ENCODE results near the gene FMNL2.
A peak's percentile ranks its signal among the peaks of the same experiment; 100 is the strongest.

Gene FMNL2

DNA sequence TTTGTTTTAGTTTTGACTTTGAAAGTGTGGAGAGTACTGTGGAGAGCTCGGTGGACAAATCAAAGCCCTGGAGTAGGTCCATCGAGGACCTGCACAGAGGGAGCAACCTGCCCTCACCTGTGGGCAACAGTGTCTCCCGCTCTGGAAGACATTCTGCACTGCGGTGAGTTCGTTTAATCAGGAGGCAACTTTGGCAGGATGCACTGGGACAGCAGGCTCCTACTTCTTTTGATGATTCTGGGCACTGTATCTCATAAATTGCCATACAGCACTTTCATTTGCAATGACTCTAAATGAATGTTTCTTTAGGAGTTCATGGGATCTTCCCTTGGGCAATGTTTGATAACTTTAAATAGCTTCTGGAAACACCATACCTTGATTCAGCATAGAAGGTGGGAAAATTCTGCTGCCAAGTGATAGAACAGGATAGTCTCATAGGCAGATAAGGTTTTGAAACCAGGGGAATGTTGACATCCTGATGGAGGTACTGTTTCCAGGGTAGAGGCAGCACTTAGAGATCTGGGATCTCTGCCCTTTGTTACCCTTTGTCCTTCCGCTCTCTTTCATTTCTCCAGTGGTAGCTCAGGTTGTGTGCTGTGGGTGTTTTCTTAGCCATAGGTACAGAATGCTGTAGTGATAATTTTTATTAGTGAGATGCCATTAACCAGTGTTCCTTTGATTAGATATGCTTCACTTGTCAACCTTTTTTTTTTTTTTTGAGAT, 226.1 kb downstream of the FMNL2 start:
- DNase-seq, result no peak

DNA sequence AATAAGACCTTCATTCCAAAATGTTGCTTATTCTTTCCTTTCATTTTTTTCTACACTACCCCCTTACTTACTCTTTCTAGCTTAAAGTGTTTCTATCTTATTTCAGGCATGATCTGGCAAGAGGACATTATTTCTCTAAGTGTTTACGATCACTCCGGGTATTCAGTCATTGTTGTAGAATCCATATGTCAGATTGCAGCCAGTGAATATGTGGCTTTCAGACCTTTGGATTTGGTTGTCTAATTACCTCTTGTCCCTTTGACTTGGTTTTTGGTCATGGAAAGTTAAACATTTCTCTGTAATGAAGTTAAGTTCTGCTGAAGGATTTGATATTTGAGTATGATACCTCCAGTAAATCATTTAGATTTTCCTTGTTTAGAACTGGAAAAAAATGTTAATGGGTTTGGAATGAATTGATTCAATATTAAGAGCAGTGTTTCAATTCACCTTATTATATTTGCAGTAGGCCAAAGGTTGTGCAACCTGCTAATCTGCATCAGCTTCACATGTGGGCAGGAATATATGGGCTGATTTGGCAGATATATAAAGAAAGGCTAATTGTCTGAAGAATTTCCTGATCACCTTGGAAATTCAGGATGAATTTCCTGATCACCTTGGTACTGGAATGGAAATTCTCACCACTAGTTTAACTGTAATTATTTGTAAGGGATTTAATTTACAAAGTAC, 227.4 kb downstream of the FMNL2 start:
- no peak for DNase-seq

DNA sequence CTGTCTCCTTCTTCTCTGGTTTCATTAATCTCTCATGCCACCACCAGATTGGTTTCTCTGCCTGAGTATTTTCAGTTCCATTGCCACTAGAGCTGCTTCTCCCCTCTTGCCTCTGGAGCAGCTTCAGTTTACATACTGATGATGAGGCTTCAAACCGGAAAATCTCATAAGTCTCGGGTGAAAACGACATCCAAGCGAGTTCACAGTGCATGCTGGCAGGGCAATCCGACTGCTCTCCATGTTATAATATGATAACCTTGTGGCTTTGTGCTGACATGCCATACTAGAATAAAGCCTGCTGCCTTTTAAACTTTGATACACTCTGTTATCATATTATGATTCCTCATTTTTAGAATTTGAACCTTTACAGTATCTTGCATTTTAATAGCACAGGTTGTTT, 228.8 kb downstream of the FMNL2 start:
- no peak for DNase-seq

DNA sequence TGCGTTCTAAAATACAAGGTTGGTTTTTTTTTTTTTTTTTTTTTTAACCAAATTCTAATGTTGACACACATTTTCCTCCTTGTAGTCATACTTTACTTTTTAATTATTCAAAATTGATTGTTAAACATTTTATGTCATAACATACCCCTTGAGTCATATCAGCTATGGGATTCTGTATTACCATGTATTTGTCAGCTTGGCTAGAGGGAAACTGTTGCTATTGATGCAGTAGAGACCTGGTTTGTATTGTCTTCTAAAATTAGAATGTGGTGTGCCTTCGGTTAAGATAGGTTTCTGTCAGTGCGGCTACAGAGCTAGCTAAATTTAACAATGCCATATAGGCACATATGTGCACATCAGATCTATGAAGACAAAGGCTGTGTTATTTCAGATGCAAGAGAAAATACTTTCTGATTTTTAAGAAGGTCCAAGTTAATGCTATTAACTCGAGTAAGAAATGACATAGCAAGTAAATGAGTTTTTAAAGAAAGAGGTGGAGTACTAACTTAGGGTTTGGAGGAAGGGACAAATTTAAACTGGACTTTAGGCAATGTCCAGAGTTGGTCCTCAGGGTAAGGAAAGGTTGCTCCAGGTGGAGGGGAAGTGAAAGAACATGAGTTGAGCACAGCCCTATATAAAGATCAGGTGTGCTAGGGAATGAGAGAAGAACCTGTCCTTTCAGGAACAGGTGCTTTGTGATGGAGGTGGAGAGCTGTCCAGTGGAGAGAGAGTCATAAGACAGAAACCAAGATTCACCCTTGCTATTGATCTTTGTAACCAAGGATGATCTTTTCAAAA, 230.0 kb downstream of the FMNL2 start:
- DNase-seq, result no peak

DNA sequence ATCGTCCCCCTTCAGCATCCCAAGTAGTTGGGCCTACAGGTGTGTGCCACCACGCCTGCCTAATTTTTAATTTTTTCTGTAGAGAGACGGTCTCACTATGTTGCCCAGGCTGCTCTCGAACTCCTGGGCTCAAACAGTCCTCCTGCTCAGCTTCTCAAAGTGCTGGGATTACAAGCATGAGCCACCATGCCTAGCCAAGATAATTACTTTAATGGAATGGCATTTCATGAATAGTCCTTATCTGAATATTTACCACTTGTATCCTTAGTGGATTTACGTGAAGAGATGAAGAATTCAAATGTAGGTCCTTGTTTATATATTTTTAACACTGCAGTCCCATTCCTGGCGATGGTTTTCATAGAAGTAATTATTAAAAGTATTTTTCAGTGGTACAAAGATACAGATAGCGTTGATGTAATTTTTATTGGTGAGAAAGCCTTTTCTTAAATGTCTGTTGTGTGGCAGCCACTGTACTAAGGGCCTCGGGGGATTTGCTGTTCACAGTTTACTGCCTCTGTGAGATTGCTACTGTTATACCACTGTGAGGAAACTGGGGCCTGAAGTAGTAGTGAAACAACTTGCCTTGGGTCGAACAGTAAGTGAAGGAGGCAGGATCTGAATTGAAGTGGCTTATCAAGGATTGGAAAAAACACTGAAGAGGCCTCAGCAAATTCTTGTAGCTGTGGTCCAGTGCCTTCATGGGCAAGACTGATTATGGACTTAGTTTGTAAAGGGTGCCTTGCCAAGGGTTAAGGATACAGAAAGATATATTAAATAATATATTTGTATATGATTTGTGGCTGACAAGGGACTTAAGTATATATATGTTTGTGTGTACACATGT, 231.1 kb downstream of the FMNL2 start:
- DNase-seq, result no peak

DNA sequence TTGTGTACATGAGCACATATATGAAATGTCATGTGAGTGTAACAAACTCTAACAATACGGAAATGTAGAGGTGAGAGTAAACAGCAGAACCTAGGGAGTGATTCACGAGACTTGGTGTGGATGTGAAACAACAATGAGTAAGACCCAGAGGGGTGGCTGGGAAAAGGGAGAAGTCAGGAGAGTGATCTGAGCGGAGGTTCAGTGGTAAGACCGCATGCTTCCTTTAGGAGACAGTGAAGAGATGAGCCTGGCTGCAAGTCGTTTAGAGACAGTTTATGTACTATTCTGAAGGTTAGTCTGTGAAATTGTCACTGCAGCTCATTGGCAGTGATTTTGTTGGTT, 231.7 kb downstream of the FMNL2 start:
- DNase-seq, result no peak

DNA sequence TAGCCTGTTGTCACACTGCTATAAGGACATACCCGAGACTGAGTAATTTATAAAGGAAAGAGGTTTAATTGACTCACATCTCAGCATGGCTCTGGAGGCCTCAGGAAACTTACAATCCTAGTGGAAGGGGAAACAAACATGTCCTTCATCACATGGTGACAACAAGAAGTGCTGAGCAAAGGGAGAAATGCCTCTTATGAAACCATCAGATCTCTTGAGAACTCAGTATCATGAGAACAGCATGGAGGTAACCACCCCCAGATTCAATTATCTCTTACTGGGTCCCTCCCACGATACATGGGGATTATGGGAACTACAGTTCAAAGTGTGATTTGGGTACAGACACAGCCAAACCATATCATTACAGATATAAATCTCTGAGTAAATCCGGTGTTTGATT, 233.6 kb downstream of the FMNL2 start:
- no peak for DNase-seq

DNA sequence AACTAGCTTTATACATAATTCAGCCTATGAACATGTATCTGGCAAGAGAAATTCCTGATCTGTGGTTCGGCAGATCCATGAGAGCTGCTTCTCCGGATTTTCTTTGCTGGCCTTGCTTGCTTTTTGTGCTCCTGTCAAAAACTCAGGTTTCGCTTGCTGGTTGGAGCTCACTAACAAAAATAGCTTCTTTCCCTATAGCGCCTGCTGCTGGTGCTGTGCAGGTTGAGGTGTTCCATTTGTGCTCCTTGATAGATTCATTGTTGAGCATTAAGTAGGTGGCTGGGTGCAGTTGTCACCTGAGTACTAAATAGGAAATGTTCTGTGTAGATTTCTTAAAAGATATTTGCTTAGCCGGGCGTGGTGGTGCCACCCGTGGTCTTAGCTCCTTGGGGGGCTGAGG, 234.2 kb downstream of the FMNL2 start:
- no peak for DNase-seq

DNA sequence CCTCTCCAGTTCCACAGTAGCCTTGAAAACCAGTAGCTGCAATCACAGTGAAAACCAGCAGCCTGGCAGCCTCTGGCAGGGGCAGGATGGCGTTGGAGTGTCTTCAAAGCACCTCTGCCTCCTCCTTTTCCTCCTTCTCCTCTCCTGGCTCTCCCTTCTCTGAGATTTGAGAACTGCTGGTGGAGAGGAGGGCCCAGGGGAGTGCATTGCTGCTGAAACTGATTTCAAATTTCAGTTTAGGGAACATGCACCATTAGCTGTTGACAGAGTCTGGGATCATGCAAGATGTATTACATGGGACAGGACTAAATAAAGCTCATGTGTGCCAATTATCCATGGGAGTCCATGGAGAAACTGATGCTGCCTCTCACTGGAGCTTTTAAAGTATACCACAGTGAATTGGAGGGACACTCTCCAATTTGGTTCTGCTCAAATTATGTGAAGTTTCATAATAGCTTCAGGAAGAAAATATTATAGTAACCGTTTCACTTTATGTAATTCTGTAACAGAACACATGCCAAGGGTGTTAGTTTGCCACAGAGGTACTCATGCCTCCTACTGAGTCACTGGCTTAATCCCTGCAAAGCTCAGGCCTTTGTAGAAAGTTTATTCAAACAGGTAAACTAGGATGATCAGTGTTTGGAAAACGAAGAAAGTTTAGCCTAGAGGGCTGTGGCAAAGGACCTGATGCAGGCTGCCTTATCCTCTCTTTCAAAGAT, 236.2 kb downstream of the FMNL2 start:
- no peak for DNase-seq

DNA sequence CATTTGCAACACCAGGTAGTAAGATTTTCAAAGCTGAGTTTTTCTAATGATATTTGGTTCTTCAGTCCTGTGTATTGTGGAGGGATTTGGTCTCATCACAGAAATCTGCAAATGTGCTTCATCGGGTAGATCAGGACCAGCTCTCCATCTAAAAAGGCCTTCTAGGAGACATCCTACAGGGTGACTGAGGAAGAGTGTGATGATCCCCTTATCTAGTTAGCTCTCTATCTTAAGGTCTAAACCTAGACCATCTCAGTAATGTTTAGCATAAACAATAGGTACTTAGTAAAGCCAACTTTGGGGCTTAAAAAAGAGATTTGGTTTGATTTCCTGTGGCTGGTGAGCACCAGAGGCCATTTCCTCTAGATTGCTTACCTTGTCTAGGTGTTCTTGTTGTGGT, 237.1 kb downstream of the FMNL2 start:
- DNase-seq, result no peak

DNA sequence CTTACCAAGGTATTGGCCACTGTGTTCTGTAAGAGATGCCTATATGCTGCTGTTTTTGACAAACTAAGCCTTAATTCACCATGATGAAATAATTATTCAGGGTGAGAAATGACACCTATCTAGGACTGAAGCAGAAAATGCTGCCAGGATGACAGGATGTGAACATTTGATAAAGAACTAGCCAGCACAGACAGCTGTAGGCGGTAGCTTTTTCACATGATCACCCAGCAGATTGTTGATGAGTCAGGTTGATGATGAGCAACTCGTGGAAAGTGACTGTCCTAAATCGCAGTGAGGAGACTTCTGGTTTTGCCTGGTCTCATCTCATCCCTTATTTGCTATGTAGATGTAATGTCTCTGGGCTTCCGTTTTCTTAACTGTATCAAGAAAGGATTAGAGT, 238.2 kb downstream of the FMNL2 start:
- DNase-seq, result peak in 1 of 5 donors; percentile 82

DNA sequence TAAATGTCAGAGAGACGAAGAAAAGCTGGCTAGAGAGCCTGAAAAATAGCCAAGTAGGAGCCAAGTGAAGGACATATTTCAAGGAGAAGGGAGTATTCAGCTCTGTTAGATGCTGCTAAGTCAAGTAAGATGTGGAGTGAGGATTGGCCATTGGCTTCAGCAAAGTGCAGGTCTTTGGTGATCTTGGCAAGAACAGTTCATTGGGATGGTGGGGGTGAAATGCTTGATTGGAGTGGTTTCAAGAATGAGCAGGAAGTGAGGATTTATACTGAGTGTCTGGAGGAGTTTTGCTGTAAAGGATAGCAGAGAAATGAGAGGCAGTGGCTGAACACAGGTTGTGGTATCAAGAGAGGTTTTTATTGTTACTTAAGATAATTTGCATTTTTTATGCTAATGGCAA, 242.6 kb downstream of the FMNL2 start:
- no peak for DNase-seq

DNA sequence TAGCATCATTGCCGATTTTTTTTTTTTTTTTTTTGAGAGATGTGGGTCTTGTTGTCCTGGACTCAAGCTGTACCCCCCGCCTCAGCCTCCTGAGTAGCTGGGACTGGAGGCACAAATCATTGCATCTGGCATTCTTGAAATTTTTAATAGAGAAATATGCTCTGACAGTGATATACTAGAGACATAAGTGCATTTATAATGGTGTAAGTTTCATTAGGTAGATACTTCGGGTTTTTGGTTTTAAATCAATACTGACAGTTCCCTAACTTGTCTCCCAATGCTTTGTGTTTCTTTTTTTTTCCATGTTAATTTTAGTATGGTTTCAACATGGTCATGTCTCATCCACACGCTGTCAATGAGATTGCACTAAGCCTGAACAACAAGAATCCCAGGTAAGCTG, 243.6 kb downstream of the FMNL2 start:
- DNase-seq, result no peak

DNA sequence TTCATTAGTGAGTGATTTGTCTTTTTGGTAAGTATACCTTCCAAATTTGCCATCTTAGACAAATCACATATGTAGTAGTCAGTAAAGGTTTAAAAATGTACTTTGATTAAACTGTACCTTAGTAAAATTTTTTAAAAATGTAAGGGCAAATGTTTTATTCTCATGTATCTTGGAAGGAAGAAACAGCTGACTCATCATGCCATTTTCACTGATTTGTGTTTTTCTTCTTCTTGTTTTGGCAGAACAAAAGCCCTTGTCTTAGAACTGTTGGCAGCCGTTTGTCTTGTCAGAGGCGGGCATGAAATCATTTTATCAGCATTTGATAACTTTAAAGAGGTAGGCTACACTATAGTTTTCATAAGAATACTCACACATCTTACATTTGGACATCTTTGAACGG, 245.7 kb downstream of the FMNL2 start:
- DNase-seq, result no peak

DNA sequence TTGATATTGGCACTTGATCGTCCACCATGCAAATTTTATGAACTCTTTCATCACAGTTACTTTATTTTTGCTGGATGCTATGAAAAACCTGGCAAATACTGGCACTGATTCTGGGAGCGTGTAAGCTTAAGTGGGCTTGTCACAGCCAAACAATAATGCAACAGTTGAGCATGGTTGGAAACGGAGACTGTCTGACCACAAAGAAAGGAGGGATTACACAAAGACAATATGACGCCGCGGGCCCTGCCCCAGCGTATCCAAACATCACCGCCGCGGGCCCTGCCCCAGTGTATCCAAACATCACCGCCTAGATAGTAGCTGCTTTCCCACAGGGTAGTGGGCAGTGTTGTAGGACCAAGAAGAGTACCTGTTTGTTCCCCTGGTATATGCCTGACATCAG, 246.4 kb downstream of the FMNL2 start:
- DNase-seq, result no peak

DNA sequence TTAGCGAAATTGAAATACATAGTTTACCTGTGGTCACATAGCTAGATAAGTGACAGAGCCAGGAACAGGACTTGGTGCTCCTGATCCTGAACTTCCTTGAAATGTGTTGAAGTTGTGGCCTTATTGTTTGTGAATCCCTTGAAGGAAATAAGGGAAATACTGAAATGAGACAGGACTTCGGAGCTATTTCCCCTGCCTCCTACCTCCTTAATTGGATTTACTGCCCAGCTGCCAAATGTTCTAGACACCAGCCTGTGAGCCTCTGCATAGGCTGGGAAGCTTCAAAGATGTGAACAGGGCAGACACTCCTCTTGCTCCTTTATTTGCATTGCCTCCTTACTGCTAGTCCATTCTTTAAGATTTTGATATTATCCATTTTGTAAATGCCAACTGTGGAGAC, 247.1 kb downstream of the FMNL2 start:
- no peak for DNase-seq

DNA sequence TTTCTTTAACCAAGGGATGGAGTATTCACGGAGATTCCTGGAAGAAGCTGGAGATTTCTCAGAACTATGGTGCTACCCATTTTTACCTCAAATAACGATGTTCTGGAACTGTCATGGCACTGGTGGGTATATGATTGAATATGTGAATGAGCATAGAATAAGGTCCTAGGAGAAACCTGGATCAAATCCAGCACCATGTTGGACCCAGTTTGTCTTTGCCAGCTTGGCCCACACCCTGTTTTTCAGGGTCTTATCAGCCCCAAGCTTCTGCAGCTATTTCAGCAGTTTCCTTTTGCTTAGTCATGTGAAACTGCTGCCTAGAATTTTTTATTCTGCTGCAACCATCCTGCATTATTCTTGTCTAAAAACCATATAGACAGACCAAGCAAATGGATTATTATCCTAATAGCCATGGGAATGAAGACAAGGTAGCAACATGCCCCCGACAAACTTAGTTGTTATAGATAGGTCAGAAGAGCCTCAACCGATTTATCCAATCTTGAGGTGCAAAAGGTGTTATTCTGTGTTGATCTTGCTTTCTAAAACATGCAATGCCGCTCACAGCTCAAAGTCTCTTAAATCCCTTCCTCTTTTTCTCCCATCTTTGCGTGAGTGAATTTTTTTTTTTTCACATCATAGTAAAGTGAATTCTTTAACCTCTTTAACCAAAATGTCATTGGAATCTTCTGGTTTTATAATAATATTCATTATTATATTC, 248.7 kb downstream of the FMNL2 start:
- no peak for DNase-seq

DNA sequence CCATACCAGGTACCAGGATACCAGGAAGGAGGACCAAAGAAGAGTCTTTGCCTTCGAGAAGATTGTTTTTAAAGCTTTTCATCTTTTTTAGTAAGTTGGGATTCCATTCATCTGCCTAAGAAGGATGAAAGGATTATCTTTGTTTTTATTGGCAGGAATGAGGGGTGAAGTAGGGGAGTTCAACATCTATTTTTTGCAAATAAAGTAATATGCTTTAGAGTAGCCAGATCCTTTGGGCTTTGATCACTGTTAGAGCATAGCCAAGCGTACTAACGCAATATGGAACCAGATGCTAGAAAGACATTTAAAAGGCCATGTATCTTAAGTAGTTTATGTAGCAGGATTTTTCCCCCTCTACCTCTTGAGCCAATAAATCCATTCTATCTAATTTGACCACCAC, 249.3 kb downstream of the FMNL2 start:
- no peak for DNase-seq

DNA sequence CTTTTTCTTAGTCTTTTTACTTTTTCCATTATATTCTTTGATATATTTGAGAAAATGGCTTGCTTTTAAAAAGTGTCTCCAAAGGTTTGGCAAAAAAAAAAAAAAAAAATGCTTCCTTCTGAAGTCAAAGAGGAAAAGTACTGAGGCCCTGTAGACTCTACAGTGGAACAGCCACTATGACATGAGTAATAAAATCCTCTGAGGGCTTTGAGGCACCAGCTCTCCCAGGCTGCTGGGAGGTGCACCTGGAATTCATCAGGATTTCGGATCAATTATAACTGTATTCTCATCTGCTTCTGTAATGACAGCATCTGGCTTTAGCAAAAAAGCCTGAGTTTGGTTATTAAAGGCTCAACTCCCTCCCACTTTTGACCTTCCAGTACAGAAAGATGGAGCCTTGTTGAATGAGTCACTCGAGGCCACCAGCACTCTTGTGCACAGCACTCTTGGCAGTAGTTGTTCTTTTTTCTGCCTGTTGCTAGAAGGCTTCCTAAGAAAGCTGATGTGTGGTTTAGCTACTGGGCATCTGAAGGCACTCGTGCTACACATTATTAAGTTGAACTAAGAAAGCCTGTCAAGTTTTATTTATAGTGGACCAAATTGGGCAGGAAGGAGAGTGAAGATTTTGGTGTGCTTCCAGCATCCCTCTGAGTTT, 251.0 kb downstream of the FMNL2 start:
- DNase-seq, result no peak

DNA sequence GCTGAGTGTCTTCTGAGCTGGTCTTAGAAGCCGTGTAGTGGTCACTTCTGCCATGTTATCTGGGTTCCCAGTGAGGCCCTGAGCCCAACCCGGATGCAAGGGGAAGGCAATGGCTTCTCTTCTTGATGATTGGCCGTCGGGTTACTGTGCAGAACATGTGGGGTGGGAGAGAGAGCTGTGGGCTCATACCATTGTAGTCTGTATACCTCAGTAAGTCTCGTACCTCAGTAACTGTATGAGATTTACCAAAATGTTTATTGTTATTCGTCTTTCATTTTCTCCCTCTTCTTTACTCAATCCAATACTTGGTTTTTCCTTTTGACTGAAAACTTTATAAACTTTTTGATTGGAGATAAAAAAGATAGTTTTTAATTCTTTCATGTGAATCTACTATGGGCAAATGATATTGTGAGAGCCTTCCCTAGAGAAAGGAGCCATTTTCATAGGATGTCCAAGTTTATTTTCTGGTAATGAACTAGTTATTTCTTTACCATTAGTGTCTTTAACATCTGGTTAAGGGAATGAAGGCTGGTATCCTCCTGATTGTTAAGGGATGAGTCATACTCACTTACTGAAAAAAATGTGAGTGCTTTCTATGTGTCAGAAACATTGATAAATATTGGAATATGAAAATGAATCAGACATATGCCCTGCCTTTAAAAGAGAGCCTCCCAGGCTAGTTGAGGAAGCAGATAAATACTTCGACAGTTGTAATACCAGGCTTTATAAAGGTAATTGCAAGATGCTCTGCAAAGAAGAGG, 252.4 kb downstream of the FMNL2 start:
- DNase-seq, result no peak

All from T-helper 1 cell (primary cell).